ENCODE measurements around the gene SYT9.

DNA sequence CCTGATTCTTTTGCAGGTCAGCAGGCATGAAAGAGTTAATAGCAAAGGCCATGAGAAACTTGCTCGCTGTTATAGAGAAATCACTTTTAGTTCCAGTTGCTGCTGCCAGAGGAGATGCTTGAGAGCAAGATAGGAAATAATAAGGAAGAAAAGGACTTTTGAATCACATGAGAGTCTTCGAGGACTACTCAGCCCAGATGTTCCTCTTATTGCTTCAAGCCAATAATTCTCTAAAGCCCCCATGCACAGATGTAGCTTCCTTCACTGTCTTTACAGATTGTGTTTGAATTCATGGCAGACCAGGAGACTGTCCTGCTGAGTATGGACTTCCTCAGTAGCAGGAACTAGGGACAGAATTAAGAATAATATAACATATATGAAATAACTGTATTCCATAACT is 183.5 kb downstream of the SYT9 start:
- TF ChIP-seq, protein P1, sequence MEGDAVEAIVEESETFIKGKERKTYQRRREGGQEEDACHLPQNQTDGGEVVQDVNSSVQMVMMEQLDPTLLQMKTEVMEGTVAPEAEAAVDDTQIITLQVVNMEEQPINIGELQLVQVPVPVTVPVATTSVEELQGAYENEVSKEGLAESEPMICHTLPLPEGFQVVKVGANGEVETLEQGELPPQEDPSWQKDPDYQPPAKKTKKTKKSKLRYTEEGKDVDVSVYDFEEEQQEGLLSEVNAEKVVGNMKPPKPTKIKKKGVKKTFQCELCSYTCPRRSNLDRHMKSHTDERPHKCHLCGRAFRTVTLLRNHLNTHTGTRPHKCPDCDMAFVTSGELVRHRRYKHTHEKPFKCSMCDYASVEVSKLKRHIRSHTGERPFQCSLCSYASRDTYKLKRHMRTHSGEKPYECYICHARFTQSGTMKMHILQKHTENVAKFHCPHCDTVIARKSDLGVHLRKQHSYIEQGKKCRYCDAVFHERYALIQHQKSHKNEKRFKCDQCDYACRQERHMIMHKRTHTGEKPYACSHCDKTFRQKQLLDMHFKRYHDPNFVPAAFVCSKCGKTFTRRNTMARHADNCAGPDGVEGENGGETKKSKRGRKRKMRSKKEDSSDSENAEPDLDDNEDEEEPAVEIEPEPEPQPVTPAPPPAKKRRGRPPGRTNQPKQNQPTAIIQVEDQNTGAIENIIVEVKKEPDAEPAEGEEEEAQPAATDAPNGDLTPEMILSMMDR (IDR thresholded peaks at IDR 0.05): no peak
- TF ChIP-seq POLR2A (IDR thresholded peaks at IDR 0.05) (no peak), POLR2AphosphoS5 (IDR thresholded peaks at IDR 0.05) (no peak)

Data from suprapubic skin (tissue), 4 donors.